DLD1 (cell line): ENCODE results near the gene BLCAP.

Experiments used
- in situ Hi-C: cut with HindIII; loops from 2 replicates; pipeline ENCODE4 v1.10.0; 2017; ENCODE audit warnings: low sequenced_read_pairs

The BLCAP gene

GRCh38 chr20:37518606-37519507 lies 8.8 kb downstream of the BLCAP start:
- in situ Hi-C loops, result loop anchor here (25.0 kb wide), 1 partner anchor 257 kb away; the partner anchor contains the start of gene GHRH

DNA sequence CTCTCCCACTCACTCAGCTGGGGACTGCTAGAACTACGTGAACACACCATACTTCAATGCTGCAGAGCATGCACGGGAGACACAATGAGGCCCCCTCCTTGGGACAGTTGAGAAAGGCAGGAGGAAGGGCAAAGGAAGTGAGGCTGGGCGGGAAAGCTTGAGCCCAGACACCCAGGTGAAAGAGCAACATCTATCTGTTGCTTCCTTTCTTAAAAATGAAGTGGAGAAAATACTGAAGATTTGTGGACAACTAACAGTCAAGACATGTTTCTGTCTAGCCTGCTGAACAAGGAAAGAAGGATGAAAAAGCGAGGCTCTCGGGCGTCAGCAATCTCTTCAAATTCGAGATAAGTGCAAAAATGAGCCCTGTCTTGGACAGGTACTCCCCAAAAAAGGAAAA lies 9.6 kb downstream of the BLCAP start:
- in situ Hi-C loops, result loop anchor here (25.0 kb wide), 1 partner anchor 256 kb away; the partner anchor contains the start of gene GHRH

DNA sequence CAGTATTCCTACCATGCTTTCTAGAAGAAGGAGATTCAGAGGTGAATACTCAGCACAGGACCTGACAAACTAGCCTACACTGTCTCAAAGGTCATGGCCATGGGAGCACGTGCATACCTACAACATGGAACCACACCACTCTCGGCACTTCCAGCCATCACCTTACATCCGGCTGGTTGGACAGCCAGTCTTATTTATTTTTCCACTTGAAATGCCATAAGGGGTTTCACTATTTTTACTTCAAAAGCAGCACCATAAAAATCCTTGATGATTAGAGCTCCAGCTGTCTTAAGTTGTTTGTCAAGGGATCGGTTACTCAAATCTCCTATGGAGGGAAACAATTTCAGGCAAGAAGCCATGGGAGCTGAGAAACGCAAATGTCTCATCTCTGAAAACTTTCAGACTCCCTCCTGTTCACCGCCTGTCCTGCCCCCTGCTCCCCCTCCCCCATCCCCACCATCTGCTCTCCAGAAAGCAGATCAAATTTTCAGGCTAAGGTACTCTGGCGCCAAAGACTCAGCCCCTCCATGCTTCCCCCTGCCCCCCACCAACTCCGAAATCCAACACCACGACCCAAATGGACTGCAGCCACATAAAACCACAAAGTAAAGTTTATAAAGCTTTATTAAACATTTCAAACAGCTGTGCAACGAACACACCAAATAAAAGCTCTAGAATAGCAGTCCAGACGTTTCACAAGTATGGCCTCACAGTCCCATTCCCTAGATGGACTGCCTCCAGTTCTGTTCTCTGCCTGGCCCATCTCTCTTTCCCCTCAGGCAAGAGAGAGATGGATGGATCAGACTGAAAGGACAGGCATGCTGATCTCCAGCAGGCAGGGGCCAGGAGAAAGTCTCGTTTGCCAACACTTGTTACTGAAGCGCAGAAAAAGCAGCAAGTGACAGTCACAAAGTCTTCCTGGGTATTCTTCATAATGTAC lies 10.6 kb downstream of the BLCAP start:
- in situ Hi-C loops, result loop anchor here (25.0 kb wide), 1 partner anchor 255 kb away; the partner anchor contains the start of gene GHRH

DNA sequence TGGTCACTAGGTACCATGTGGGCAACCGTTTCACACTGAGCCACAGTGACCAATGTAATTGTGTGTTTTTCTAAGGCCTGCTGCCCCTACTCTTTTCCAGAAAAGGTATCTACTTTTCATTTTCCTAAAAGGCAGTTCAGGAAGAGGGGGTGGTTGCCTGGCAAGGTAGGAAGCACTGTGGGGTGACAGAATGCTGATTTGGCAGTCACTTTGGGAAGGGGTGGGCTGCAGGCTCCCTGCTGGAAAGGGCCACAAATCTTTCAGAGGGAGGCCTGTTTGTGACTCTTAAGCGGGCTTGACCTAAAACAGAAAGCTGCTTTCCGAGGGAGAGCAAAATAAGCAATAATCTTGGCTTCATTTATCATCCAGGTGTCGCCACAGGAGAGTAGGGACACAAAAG lies 11.8 kb downstream of the BLCAP start:
- in situ Hi-C loops, result loop anchor here (25.0 kb wide), 1 partner anchor 254 kb away; the partner anchor contains the start of gene GHRH

GRCh38 chr20:37513779-37514359 lies 13.8 kb downstream of the BLCAP start:
- in situ Hi-C loops, result loop anchor here (25.0 kb wide), 1 partner anchor 252 kb away; the partner anchor contains the start of gene GHRH

GRCh38 chr20:37511610-37512275 lies 15.9 kb downstream of the BLCAP start:
- in situ Hi-C loops, result loop anchor here (25.0 kb wide), 1 partner anchor 249 kb away; the partner anchor contains the start of gene GHRH

GRCh38 chr20:37510226-37510625 lies 17.4 kb downstream of the BLCAP start:
- in situ Hi-C loops, result loop anchor here (25.0 kb wide), 1 partner anchor 248 kb away; the partner anchor contains the start of gene GHRH

GRCh38 chr20:37506152-37506725 lies 21.4 kb downstream of the BLCAP start:
- in situ Hi-C loops, result loop anchor here (25.0 kb wide), 1 partner anchor 244 kb away; the partner anchor contains the start of gene GHRH

DNA sequence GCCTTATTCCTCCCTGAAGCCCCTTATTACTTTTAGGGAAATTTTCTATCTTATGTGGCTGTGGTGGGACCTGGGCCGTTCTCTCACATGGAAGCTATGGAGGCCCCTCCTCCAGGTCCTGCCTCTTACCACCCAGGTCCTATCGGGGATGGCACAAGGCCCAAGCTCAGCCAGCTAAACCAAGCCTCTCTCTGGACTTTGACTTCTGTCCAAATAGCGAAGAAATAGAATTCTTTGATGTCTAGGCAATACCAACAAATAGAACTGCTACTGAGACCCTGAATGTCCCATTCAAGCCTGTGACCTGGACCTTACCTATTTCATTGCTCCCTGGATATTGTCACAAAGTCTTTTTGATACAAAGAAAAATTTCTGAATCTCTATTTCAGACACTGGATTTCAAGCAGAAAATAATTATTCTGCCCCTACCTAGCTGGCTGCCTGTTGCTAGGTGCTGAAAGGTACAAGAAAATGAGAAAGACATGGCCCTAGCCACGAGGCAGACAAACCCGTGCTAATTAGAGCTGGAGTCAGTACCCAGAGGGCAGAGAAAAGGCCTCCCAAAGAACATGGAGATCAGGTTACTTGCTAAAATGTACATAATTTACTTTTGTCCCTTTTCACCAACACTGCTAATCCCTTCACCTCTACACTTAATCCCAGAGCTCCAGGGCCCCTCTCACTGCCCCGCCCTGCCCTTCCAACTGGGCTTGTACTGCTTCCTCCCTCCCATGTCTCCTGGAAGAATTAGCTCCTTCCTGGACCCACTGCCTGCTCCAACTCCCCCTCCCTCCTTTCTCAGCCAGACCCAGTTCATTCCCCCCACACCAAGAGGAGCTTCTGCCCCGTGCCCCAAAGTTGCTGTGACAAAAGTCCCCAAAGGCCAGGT lies 22.2 kb downstream of the BLCAP start:
- in situ Hi-C loops, result loop anchor here (25.0 kb wide), 1 partner anchor 243 kb away; the partner anchor contains the start of gene GHRH

DNA sequence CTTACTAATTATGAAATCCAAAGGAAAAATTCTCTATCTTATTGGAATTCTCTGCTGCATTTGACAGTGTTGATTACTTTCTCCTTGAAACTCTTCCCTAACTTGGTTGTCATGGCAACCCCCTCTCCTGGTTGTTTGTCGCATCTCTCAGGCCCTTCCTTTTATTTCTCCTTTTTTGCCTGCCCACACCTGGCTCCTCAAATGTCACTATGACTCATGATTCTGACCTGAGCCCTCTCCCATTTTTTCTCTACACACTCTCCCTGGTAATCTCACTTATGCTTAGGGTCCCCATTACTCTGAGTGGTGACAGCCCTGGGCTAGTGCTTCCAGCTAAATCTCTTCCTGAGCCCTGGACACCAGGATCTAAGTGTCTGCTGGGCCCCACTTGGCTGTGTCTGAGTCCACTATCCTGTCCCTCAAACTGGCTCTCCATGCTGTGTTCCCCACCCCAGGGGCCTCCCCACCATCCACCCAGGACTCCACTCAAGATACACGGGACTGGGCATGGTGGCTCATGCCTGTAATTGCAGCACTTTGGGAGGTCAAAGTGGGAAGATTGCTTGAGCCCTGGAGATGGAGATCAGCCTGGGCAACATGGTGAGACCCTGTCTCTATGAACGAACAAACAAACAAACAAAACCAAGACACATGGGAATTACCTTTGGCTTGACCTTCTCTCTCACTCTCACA lies 23.1 kb downstream of the BLCAP start:
- in situ Hi-C loops, result loop anchor here (25.0 kb wide), 1 partner anchor 242 kb away; the partner anchor contains the start of gene GHRH

- in situ Hi-C loops, result loop anchor here (25.0 kb wide), 1 partner anchor 241 kb away; the partner anchor contains the start of gene GHRH
Observed at GRCh38 chr20:37503256-37503927, 24.3 kb downstream of the BLCAP start.

DNA sequence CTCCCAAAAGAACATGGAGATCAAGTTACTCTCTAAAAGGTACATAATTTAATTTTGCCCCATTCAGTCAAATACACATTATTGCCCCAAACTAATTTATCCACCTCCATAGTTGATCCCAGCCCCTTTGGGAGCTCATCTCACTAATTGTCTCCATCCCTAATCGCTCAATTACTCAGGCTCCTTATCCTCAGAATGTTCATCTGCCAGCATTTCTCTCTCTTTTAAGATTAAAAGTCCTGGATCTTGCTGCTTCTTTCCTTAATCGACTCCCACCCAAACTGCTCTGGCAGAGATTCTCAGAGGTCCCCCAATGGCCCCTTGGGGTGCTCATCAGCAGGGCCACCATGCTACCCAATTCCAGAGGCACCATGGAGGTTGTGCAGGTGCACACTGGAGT lies 25.0 kb downstream of the BLCAP start:
- in situ Hi-C loops, result loop anchor here (25.0 kb wide), 1 partner anchor 240 kb away; the partner anchor contains the start of gene GHRH

DNA sequence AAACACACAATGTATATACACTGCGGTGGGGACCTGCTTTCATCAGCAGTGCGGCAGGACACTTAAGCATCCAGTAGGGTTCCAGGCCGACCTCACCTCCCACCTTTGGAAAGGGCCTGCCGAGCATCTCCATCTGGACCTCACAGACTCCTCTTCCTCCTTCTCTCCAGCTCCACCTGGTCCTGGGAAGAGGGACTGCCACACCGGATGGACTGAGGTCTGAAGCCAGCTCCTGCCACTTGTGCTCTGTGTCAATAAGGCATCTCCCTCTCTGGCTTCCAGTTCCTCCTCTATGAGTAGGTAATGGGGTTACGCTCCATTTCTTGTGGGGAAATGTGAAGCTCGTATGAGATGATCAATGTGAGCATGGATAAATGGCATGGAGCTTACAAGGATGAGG lies 25.7 kb downstream of the BLCAP start:
- in situ Hi-C loops, result loop anchor here (25.0 kb wide), 1 partner anchor 240 kb away; the partner anchor contains the start of gene GHRH

- in situ Hi-C loops, result loop anchor here (25.0 kb wide), 1 partner anchor 238 kb away; the partner anchor contains the start of gene GHRH
Observed at GRCh38 chr20:37500311-37500710, 27.4 kb downstream of the BLCAP start.

GRCh38 chr20:37498066-37498665 lies 29.5 kb downstream of the BLCAP start:
- in situ Hi-C loops, result no loop called here

GRCh38 chr20:37494796-37495195 lies 32.9 kb downstream of the BLCAP start:
- in situ Hi-C loops, result no loop called here

DNA sequence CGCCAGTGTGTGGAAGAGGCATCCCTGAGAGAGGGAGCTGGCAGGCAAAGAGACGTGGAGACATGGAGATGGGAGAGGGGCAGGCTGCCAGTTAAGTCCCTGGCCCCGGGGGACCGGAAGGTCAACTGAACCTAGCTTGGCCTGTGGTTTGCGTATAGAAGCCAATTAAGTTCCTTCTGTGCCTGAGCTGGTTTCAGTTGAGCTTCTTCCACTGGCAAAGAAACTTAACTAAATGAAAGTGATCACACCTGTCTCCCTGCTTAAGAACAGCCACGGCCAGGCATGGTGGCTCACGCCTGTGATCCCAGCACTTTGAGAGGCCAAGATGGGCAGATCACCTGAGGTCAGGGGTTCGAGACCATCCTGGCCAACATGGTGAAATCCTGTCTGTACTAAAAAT lies 33.4 kb downstream of the BLCAP start:
- in situ Hi-C loops, result no loop called here
